Kidney glomerular epithelial cell (primary cell): ENCODE data around the gene RCHY1.
"Not testable (repeated sequence)": the region's sequence is repeated elsewhere in the genome, so short reads cannot be mapped to it uniquely, and the experiment has no call there.

ENCODE experiments used
- DNase-seq: peaks from one replicate; lab custom pipeline; 2025; lab: John Stamatoyannopoulos, UW

Gene RCHY1

GRCh38 chr4:75514131-75514948 is at the start of gene RCHY1, which contains the start of gene THAP6:
TSS of gene RCHY1 (minus strand) at chr4:75514403. CDS start at chr4:75514286, 117 bp downstream.
TSS of gene THAP6 (plus strand) at chr4:75514473. CDS start at chr4:75515453, 980 bp downstream.
- peak; percentile 98 for DNase-seq

GRCh38 chr4:75561789-75562188 is 47.6 kb upstream of the RCHY1 start:
- peak; percentile 44 for DNase-seq

GRCh38 chr4:75557696-75558095 is 43.5 kb upstream of the RCHY1 start:
- DNase-seq = no peak

GRCh38 chr4:75555294-75556164 is 41.3 kb upstream of the RCHY1 start, which contains the start of gene ODAPH:
TSS of gene ODAPH (plus strand) at chr4:75556066. CDS start at chr4:75556083, 17 bp downstream.
- DNase-seq = peak; percentile 91

GRCh38 chr4:75552452-75552851 is 38.2 kb upstream of the RCHY1 start:
- DNase-seq = no peak

GRCh38 chr4:75549019-75549418 is 34.8 kb upstream of the RCHY1 start:
- no peak for DNase-seq

GRCh38 chr4:75547647-75548387 is 33.6 kb upstream of the RCHY1 start:
- DNase-seq = no peak

- no peak for DNase-seq
Observed at GRCh38 chr4:75545526-75545925, 31.3 kb upstream of the RCHY1 start.

- no peak for DNase-seq
Observed at GRCh38 chr4:75544870-75545269, 30.7 kb upstream of the RCHY1 start.

- not testable (repeated sequence) for DNase-seq
Observed at GRCh38 chr4:75544220-75544619, 30.0 kb upstream of the RCHY1 start.

GRCh38 chr4:75542824-75543223 is 28.6 kb upstream of the RCHY1 start:
- peak; percentile 100 for DNase-seq

- not testable (repeated sequence) for DNase-seq
Observed at GRCh38 chr4:75537308-75537707, 23.1 kb upstream of the RCHY1 start.

- DNase-seq = not testable (repeated sequence)
Observed at GRCh38 chr4:75533926-75534325, 19.7 kb upstream of the RCHY1 start.

- not testable (repeated sequence) for DNase-seq
Observed at GRCh38 chr4:75533339-75533887, 19.2 kb upstream of the RCHY1 start.

- DNase-seq = not testable (repeated sequence)
Observed at GRCh38 chr4:75531536-75532143, 17.4 kb upstream of the RCHY1 start.

- DNase-seq = no peak
Observed at GRCh38 chr4:75530556-75531322, 16.5 kb upstream of the RCHY1 start.

GRCh38 chr4:75527482-75527881 is 13.3 kb upstream of the RCHY1 start:
- DNase-seq = no peak

GRCh38 chr4:75525910-75526309 is 11.7 kb upstream of the RCHY1 start:
- no peak for DNase-seq

- DNase-seq = no peak
Observed at GRCh38 chr4:75525086-75525485, 10.9 kb upstream of the RCHY1 start.

GRCh38 chr4:75519452-75519851 is 5.2 kb upstream of the RCHY1 start:
- DNase-seq = not testable (repeated sequence)
